Embryonic facial prominence (tissue), 1 donor: Measurements from ENCODE around the gene CRTC1.

Experiments used
- DNase-seq: peaks from one replicate; pipeline ENCODE4 v3.0.0-alpha.2; 2016; ENCODE audit errors: extremely low spot score

Gene CRTC1

GRCh38 chr19:18683109-18683957 is at the start of gene CRTC1:
CRTC1 (plus strand) TSS chr19:18683680; CDS start chr19:18683703, 23 bp downstream.
- DNase-seq: peak; percentile 78

GRCh38 chr19:18634612-18635297 is 48.7 kb upstream of the CRTC1 start:
- DNase-seq: no peak

- no peak for DNase-seq
These were observed 47.7 kb upstream of the CRTC1 start for GRCh38 chr19:18635831-18636182.

- DNase-seq: peak; percentile 89
These were observed 47.1 kb upstream of the CRTC1 start for GRCh38 chr19:18636183-18636968.

GRCh38 chr19:18636969-18637629 is 46.4 kb upstream of the CRTC1 start, which contains the start of gene KLHL26:
KLHL26 (plus strand) TSS chr19:18637028; CDS start chr19:18637055, 27 bp downstream.
- no peak for DNase-seq

GRCh38 chr19:18637673-18638630 is 45.5 kb upstream of the CRTC1 start:
- no peak for DNase-seq

- DNase-seq: no peak
These were observed 43.7 kb upstream of the CRTC1 start for GRCh38 chr19:18639706-18640243.

- DNase-seq: no peak
These were observed 39.1 kb upstream of the CRTC1 start for GRCh38 chr19:18644196-18645034.

- DNase-seq: no peak
These were observed 38.4 kb upstream of the CRTC1 start for GRCh38 chr19:18645035-18645511.

GRCh38 chr19:18646535-18647370 is 36.7 kb upstream of the CRTC1 start:
- DNase-seq: no peak

GRCh38 chr19:18647371-18647767 is 36.1 kb upstream of the CRTC1 start:
- no peak for DNase-seq

GRCh38 chr19:18647807-18648206 is 35.7 kb upstream of the CRTC1 start:
- no peak for DNase-seq

GRCh38 chr19:18648973-18649315 is 34.5 kb upstream of the CRTC1 start:
- no peak for DNase-seq

GRCh38 chr19:18649371-18650020 is 34.0 kb upstream of the CRTC1 start:
- no peak for DNase-seq

GRCh38 chr19:18650021-18650390 is 33.5 kb upstream of the CRTC1 start:
- DNase-seq: no peak

GRCh38 chr19:18650468-18651041 is 32.9 kb upstream of the CRTC1 start:
- no peak for DNase-seq

GRCh38 chr19:18651300-18651699 is 32.2 kb upstream of the CRTC1 start:
- no peak for DNase-seq

- no peak for DNase-seq
These were observed 31.7 kb upstream of the CRTC1 start for GRCh38 chr19:18651733-18652132.
